Calu3 (cell line): ENCODE results near the gene ERICH3. TPM values are rescaled to one million over a fixed set of nuclear protein-coding genes. Genes with fewer than 3 reads are reported as not detected.

Experiments
- BruUV-seq: library from RNA; stranded (reverse); fragments of 400-500 nt; replicated peaks from 2 replicates; lab custom pipeline; 2021; lab: Mats Ljungman, UMichigan
- CTCF ChIA-PET: fragments of 300-600 bp; sonication (Branson Sonifier 250); formaldehyde crosslinking; loops from one replicate; lab custom pipeline; 2022; ENCODE audit warnings: antibody characterized with exemption; lab: Charles Lee
- DNase-seq: peaks from one replicate; pipeline ENCODE4 v3.0.0; 2022
- H3K27ac Mint-ChIP-seq: one replicate; pipeline ENCODE4 v1.8.0; 2022; ENCODE audit warnings: mixed read lengths; ENCODE audit not compliant: unreplicated experiment
- H3K27me3 Mint-ChIP-seq: one replicate; pipeline ENCODE4 v1.8.0; 2022; ENCODE audit warnings: mixed read lengths; ENCODE audit not compliant: unreplicated experiment
- H3K36me3 Mint-ChIP-seq: one replicate; pipeline ENCODE4 v1.8.0; 2022; ENCODE audit warnings: mild to moderate bottlenecking, moderate library complexity, mixed read lengths; ENCODE audit not compliant: insufficient read depth, unreplicated experiment
- H3K4me1 Mint-ChIP-seq: one replicate; pipeline ENCODE4 v1.8.0; 2022; ENCODE audit warnings: mild to moderate bottlenecking, low read depth, mixed read lengths; ENCODE audit not compliant: unreplicated experiment
- H3K4me3 Mint-ChIP-seq: one replicate; pipeline ENCODE4 v1.8.0; 2022; ENCODE audit warnings: mild to moderate bottlenecking, low read depth, moderate library complexity, mixed read lengths; ENCODE audit not compliant: unreplicated experiment
- H3K9me3 Mint-ChIP-seq: one replicate; pipeline ENCODE4 v1.8.0; 2022; ENCODE audit warnings: low read depth, mixed read lengths; ENCODE audit not compliant: unreplicated experiment
- CTCF ChIP-seq: fragments of 200-600 bp; IDR thresholded peaks from one replicate; pipeline ENCODE4 v1.8.0; 2022; ENCODE audit warnings: antibody characterized with exemption; ENCODE audit not compliant: unreplicated experiment
- intact Hi-C: fragments of 100-400 bp; cut with micrococcal nuclease; formaldehyde crosslinking; loops from one replicate; pipeline ENCODE4 v1.10.0; 2022; ENCODE audit not compliant: unreplicated experiment
- total RNA-seq: library from RNA; stranded (reverse); gene quantifications from 2 replicates; pipeline ENCODE4 v1.2.3, GENCODE V29; 2022

ERICH3 gene
- total RNA-seq, 1 experiment from 2014 or later: 0.35 TPM

DNA sequence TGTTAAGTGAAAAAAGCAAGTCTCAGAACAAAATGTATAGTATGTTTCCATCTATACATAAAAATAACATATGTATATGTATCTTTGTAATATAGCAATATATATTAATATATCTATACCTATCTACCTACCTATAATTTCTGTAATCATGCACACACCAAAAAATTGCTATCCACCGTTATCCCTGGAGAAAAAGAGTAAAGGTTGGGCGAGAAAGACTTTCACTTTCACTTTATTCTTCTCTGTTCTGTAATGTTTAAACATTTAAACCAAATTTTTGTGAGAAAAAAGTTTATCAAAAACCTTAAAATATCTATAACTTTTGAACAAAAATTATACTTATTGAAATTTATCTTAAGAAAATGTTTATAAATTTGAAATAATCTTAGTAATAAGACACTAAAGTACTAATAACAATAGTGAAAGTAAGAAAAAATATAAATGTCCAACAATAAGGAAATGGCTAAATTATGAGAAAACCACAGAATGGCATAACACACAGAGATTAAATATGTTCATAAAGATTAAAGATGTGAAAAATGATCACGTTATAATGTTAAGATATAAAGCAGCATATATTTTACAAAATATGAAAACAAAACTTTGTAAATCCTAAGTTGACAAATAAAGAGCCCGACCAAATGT, 87.2 kb downstream of the ERICH3 start:
- Mint-ChIP-seq H3K27ac (no peak overlapping the region), H3K36me3 (no peaks in the 10 kb centered on the region), H3K4me3 (no peak overlapping the region), H3K9me3 (no peaks in the 10 kb centered on the region), H3K4me1 (no peaks in the 10 kb centered on the region), H3K27me3 (no peaks in the 10 kb centered on the region)
- CTCF ChIA-PET: no interaction called here
- BruUV-seq: no TSS peak
- DNase-seq: no peak
- no peak for TF ChIP-seq CTCF
- intact Hi-C loops: no loop called here

GRCh38 chr1:74584185-74584584, 89.4 kb downstream of the ERICH3 start:
- no TSS peak for BruUV-seq
- no peaks in the 10 kb centered on the region for H3K9me3 Mint-ChIP-seq
- TF ChIP-seq CTCF: no peak
- H3K4me3 Mint-ChIP-seq: no peak overlapping the region
- H3K4me1 Mint-ChIP-seq: no peaks in the 10 kb centered on the region
- CTCF ChIA-PET: no interaction called here
- H3K27me3 Mint-ChIP-seq: no peaks in the 10 kb centered on the region
- no peak for DNase-seq
- intact Hi-C loops: no loop called here
- H3K27ac Mint-ChIP-seq: no peak overlapping the region
- H3K36me3 Mint-ChIP-seq: no peaks in the 10 kb centered on the region

GRCh38 chr1:74583397-74583796, 90.2 kb downstream of the ERICH3 start:
- Mint-ChIP-seq H3K9me3 (no peaks in the 10 kb centered on the region), H3K4me1 (no peaks in the 10 kb centered on the region), H3K4me3 (no peak overlapping the region), H3K36me3 (no peaks in the 10 kb centered on the region), H3K27ac (no peak overlapping the region), H3K27me3 (no peaks in the 10 kb centered on the region)
- BruUV-seq: no TSS peak
- CTCF ChIA-PET: no interaction called here
- DNase-seq: no peak
- TF ChIP-seq CTCF: no peak
- intact Hi-C loops: no loop called here

DNA sequence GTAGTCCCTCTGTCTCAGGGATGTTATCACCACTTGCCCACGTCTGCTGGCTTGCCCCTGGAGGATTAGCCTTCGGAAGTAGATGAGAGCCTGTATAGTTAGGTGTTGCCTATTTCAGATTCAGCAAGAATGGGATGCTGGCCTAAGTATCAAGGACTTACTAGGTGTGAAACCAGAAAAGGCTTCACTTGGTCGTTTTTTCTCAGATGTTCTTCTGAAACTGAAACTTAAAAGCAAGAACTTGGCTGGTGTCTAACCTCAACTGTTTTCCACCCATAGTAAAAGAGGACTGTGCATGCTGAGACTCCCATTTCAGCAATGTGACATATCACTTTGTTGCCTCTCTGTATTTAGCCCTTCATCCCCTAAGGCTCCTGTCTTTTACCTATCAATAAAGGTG, 94.2 kb downstream of the ERICH3 start:
- Mint-ChIP-seq H3K27ac (no peak overlapping the region), H3K4me3 (no peak overlapping the region), H3K9me3 (no peaks in the 10 kb centered on the region), H3K36me3 (no peaks in the 10 kb centered on the region), H3K27me3 (no peaks in the 10 kb centered on the region), H3K4me1 (no peaks in the 10 kb centered on the region)
- no TSS peak for BruUV-seq
- intact Hi-C loops: no loop called here
- no peak for TF ChIP-seq CTCF
- CTCF ChIA-PET: no interaction called here
- DNase-seq: no peak
